Right lobe of liver (tissue), 6 donors: ENCODE results near the gene GPRIN3. TPM values are rescaled to one million over a fixed set of nuclear protein-coding genes. Genes with fewer than 3 reads are reported as not detected.

Source experiments
- ATAC-seq, 4 donors: fragments of 200-7000 bp; cut with Tn5 transposase; one replicate each; pipeline ENCODE4 v1.9.1; 2020; ENCODE audit warnings: mild to moderate bottlenecking in 4 of 4, moderate library complexity in 4 of 4
- DNase-seq, 3 donors: peaks; one replicate each; pipeline ENCODE4 v3.0.0-alpha.2; 2020
- H3K27ac ChIP-seq, 3 donors: fragments of 200-600 bp; one replicate each; pipeline ENCODE4 v1.8.0; 2022
- H3K27me3 ChIP-seq, 2 donors: fragments of 200-600 bp; one replicate each; pipeline ENCODE4 v1.8.0; 2022
- H3K36me3 ChIP-seq, 4 donors: fragments of 200-600 bp; sonication (generic) in 1 of 4; one replicate each; pipeline versions ENCODE4 v1.5.1 to v1.8.0; 2017 to 2022; ENCODE audit warnings: control low read depth in 1 of 4
- H3K4me1 ChIP-seq, 4 donors: fragments of 200-600 bp; sonication (generic) in 1 of 4; one replicate each; pipeline versions ENCODE4 v1.5.1 to v1.8.0; 2017 to 2022; ENCODE audit warnings: control low read depth in 1 of 4
- H3K4me3 ChIP-seq, 3 donors: fragments of 200-600 bp; one replicate each; pipeline ENCODE4 v1.8.0; 2022
- H3K9me3 ChIP-seq, 4 donors: fragments of 200-600 bp; sonication (generic) in 1 of 4; one replicate each; pipeline versions ENCODE4 v1.5.1 to v1.8.0; 2017 to 2022; ENCODE audit warnings: control low read depth in 1 of 4
- POLR2A ChIP-seq: fragments of 450-650 bp; IDR thresholded peaks from one replicate; pipeline ENCODE4 v1.6.1; 2017; ENCODE audit warnings: antibody characterized with exemption, mild to moderate bottlenecking
- WGBS: methylation state at CpG from one replicate; pipeline ENCODE4 v1.1.6; 2018; ENCODE audit warnings: low coverage, low lambda C conversion rate; ENCODE audit not compliant: insufficient coverage; ENCODE audit errors: missing lambda C conversion rate; 5-methylcytosine and 5-hydroxymethylcytosine counted together
- intact Hi-C, 2 donors: fragments of 100-400 bp; cut with DNase I; formaldehyde crosslinking; loops; one replicate each; pipeline versions ENCODE4 v1.11.2 to v1.14.1; 2022
- total RNA-seq, 6 experiments: library from RNA; depleted of rRNA in 2 of 6; stranded (reverse); fragments of >200 nt in 2 of 6; fragmentation: NEBNext Ultra II Directional in 3 of 6; extraction: Animal tissue kit (Norgen Biotek cat#: 25700) in 3 of 6; gene quantifications; one replicate each; pipeline versions ENCODE4 v1.1.0 to v1.2.4, GENCODE V29; 2016 to 2023
- TF ChIP-seq, protein P1 (sequence below), 4 donors: fragments of 200-600 bp in 3 of 4; fragments of 450-650 bp in 1 of 4; IDR thresholded peaks; one replicate each; pipeline versions ENCODE4 v1.5.1 to v1.8.0; 2016 to 2022; ENCODE audit warnings: antibody characterized with exemption in 4 of 4, mild to moderate bottlenecking in 2 of 4
- donor health status: DM: no; HTN: yes; CAD: no.
- donor health status: DM: no; HTN: no; CAD: no.
- donor health status: DM: no; HTN: no; CAD: no.
- donor health status: DM: no; HTN: yes; CAD: no.
- donor health status: DM: no; HTN: yes; CAD: no.

Gene GPRIN3
- total RNA-seq, 6 experiments from 2014 or later: 0.29 to 7.9 (median 3.9) TPM

DNA sequence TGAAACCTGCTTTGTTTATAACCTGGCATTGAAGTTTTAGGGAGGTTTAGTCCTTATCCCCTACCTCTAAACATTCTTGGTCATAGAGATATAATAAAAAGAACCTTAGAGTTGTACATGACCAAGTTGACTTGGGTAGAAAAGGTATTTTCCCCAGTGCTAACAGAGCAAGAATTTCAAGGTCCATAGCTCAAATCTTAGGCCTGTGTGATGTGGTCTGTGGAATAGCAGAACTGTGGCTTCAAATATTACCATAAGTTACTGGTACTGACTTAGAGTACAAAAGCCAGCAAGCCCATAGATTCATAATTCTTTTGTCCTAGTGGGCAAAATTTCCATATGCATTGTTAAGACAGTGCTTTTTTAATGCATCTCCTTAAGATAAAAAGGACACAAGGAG, 91.2 kb downstream of the GPRIN3 start:
- intact Hi-C loops: no loop called here
- no peak for ATAC-seq
- TF ChIP-seq POLR2A: no peak
- TF ChIP-seq, protein P1, sequence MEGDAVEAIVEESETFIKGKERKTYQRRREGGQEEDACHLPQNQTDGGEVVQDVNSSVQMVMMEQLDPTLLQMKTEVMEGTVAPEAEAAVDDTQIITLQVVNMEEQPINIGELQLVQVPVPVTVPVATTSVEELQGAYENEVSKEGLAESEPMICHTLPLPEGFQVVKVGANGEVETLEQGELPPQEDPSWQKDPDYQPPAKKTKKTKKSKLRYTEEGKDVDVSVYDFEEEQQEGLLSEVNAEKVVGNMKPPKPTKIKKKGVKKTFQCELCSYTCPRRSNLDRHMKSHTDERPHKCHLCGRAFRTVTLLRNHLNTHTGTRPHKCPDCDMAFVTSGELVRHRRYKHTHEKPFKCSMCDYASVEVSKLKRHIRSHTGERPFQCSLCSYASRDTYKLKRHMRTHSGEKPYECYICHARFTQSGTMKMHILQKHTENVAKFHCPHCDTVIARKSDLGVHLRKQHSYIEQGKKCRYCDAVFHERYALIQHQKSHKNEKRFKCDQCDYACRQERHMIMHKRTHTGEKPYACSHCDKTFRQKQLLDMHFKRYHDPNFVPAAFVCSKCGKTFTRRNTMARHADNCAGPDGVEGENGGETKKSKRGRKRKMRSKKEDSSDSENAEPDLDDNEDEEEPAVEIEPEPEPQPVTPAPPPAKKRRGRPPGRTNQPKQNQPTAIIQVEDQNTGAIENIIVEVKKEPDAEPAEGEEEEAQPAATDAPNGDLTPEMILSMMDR (IDR thresholded peaks at IDR 0.05): no peak

DNA sequence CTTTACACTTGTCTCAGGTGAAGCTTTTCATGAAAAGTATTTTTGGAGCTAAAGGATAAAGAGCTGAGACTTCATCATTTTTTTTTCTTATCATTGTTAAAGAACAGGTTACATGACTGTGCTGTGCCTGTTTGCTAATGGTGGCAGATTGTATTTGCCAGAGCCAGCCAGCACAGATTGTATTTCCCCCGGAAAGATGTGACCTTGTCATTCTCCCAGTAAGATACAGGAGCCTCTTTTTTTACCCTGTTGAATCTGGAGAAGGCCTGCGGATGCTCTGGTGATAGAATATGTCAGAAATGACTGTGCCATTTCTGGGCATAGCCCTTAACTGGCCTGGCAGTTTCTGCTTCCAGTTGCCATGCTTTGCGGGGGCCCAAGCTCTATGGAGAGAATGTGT, 91.9 kb downstream of the GPRIN3 start:
- Histone ChIP-seq H3K36me3 (no peaks in the 10 kb centered on the region), H3K27ac (no peak overlapping the region), H3K9me3 (no peaks in the 10 kb centered on the region), H3K27me3 (no peaks in the 10 kb centered on the region), H3K4me1 (no peaks in the 10 kb centered on the region), H3K4me3 (no peak overlapping the region)
- DNase-seq (no peak), ATAC-seq (no peak)
- TF ChIP-seq, protein P1 (IDR thresholded peaks at IDR 0.05): no peak
- TF ChIP-seq POLR2A: no peak
- WGBS: 79% methylated on average over 2 of the region's 3 CpGs
- intact Hi-C loops: no loop called here

More for the DNA sequence above, 91.2 kb downstream of the GPRIN3 start:
- H3K4me1 ChIP-seq: no peaks in the 10 kb centered on the region
- no peaks in the 10 kb centered on the region for H3K27me3 ChIP-seq
- H3K4me3 ChIP-seq: no peak overlapping the region
- no peak for DNase-seq
- H3K9me3 ChIP-seq: no peaks in the 10 kb centered on the region
- H3K27ac ChIP-seq: no peak overlapping the region
- H3K36me3 ChIP-seq: no peaks in the 10 kb centered on the region

DNA sequence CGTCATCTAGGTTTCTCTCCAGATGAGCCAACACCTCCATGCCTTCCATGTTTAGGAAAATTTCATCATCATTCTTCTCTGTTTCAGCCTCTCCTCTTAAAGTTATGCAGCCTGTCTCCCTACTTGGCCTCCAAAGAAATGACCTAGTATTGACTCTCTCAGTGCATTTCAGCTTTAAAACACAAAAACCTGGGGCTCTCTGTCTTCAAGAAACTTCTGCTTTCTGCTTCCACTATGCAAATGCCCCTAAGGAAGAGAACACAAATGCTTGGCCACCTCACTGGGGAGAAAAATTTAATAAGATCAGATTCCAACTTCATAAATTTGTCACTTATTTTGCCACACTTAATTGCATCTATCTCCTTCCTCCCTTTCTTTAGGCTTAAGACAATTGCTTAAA, 93.3 kb downstream of the GPRIN3 start:
- intact Hi-C loops: no loop called here
- Histone ChIP-seq H3K4me1 (no peaks in the 10 kb centered on the region), H3K27ac (no peak overlapping the region), H3K27me3 (no peaks in the 10 kb centered on the region), H3K36me3 (no peaks in the 10 kb centered on the region), H3K9me3 (no peaks in the 10 kb centered on the region), H3K4me3 (no peak overlapping the region)
- WGBS: 75% methylated on average over 1 of the region's 1 CpG
- no peak for ATAC-seq
- DNase-seq: no peak
- TF ChIP-seq POLR2A: no peak
- TF ChIP-seq, protein P1 (IDR thresholded peaks at IDR 0.05): no peak

DNA sequence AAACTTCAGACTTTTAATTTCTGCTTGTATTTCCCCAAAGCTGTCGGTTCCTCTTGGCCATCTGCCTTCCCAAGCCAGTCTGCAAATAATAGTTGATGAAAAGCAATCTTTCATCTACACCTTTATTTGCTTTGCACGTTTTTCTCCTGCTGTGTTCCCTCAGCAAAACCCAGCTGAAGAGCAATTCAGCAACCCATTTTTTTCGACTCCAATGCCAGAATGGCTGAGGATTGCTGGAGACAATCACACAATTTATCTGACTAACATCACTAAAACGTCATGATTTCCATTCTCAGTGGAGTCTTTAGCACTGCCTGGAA, 94.3 kb downstream of the GPRIN3 start:
- DNase-seq (no peak), ATAC-seq (no peak)
- 35% methylated on average over 4 of the region's 4 CpGs for WGBS
- no peaks in the 10 kb centered on the region for H3K9me3 ChIP-seq
- no peaks in the 10 kb centered on the region for H3K4me1 ChIP-seq
- no peak overlapping the region for H3K4me3 ChIP-seq
- no peak for TF ChIP-seq POLR2A
- TF ChIP-seq, protein P1 (IDR thresholded peaks at IDR 0.05): no peak
- no peak overlapping the region for H3K27ac ChIP-seq
- intact Hi-C loops: no loop called here
- H3K36me3 ChIP-seq: no peaks in the 10 kb centered on the region
- H3K27me3 ChIP-seq: no peaks in the 10 kb centered on the region

DNA sequence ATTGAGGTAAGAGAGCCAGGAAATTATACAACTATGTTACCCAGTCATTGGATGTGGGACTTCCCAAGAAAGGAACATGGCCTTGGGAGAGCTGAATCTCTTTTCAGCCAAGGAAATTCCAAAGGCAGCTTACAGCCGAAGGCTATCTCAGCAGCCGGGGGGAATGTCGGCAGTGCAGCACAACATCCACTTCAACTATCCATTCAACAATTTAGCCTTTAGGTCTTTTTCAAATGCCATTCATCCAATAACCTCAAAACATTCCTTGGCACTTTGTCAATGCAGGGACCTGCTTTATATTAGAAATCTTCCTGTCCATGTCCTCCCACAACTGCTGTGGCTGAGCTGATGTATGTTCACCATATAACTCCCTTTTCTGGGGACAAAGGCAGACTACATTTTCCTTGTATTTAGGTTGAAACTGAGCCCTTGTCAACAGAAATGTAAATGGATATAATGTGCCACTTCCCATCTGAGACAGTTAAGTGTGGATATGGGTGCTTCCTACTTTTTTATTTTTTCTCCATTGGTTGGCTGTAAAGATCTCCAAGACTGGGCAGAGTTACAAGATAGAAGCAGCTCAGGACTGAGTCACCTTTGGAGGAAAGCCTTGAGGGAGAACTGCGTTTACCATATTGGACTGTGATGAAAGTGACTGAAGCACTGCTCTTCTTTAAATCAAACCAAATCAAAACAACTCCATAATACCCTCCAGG, 94.8 kb downstream of the GPRIN3 start:
- intact Hi-C loops: no loop called here
- no peaks in the 10 kb centered on the region for H3K4me1 ChIP-seq
- no peaks in the 10 kb centered on the region for H3K27me3 ChIP-seq
- no peak for ATAC-seq
- H3K4me3 ChIP-seq: no peak overlapping the region
- 62% methylated on average over 2 of the region's 4 CpGs for WGBS
- no peak for TF ChIP-seq POLR2A
- TF ChIP-seq, protein P1 (IDR thresholded peaks at IDR 0.05): no peak
- H3K9me3 ChIP-seq: no peaks in the 10 kb centered on the region
- no peak for DNase-seq
- H3K36me3 ChIP-seq: no peaks in the 10 kb centered on the region
- H3K27ac ChIP-seq: no peak overlapping the region
